Right forelimb (tissue), 1 donor: ENCODE results near the gene PTPRG.

ENCODE experiments used
- DNase-seq: peaks from one replicate; pipeline ENCODE4 v3.0.0-alpha.2; 2018

PTPRG gene

DNA sequence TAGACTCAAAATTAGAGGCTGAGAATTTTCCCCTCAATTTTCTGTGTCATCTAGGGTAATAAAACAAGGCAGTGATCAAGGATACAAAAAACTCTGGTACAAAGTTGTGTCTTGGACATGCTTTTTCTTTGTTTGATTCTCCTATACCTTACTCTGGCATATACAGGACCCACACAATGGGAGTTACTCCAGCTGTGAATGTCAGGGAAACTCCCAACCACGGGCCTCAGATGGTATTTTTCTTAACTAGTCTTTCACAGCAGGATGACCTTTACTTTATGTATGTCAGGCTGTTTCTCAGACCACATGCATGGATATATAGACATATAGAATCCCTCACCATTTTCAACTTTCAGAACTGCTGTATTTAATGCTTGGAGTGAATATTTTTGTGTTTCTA, 770.6 kb downstream of the PTPRG start:
- DNase-seq = no peak

DNA sequence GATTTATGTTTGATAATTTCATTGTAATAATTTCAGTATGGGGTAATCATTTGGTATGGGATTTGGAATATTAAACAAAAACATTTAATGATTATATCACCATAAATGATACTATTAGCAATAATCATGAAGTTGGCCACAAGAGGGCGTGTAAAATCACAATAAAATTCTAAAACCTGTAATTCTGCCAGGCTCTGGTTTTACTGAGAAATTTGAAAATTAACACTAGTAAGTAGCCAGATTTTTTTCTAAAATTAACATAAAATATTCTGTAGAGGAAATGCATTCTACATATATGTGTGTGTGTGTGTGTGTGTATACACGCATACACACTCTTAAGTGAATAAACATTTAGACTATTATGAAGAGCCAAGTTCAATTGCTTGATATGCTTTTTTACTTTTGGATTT, 771.5 kb downstream of the PTPRG start:
- no peak for DNase-seq

DNA sequence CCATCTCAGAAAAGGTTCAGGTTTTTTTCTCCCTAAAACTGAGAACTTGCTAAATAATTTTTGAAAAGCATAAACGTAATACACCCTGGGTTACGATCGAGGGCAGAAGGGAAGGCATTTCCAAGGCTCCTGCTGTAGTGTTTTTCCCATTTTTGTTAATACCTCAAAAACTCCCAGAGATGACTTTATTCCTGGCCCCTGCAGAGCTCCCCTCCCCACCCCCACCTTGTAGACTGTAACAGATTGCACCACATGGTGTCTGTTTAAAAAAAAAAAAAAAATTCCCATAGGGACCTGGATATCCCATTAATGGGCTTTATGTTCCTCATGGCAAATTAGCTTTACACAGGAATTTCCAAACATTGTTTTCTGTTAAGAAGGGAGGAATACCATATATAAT, 773.8 kb downstream of the PTPRG start:
- DNase-seq = no peak

DNA sequence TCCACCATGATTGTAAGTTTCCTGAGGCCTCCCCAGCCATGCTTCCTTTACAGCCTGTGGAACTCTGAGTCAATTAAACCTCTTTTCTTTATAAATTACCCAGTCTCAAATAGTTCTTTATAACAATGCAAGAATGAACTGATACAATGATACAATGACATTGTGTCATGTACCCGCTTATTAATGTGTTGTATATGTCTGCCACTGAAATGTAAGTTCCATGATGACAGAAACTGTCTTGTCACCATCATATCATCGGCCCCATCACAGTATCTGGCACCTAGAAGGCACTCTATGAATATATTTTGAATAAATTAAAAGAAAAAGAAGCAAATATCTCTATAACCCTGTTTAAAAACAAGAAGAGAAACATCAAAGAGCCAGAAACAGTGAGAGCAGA, 782.4 kb downstream of the PTPRG start:
- no peak for DNase-seq
